Measurements from ENCODE around the gene CLEC2B.

- TF ChIP-seq TSHZ1 (tag by site-specific recombination; IDR thresholded peaks at IDR 0.05; ENCODE audit: borderline replicate concordance) (no peak), ZNF335 (tag by site-specific recombination; conservative IDR thresholded peaks at IDR 0.05) (no peak), ZBTB7A (tag by site-specific recombination; IDR thresholded peaks at IDR 0.05; ENCODE audit: low read depth) (no peak)
Observed at GRCh38 chr12:9856151-9856550, 13.0 kb downstream of the CLEC2B start.
